NCI-H524 (cell line): Measurements from ENCODE around the gene KIAA0319L.
"Not testable (repeated sequence)": the region's sequence is repeated elsewhere in the genome, so short reads cannot be mapped to it uniquely, and the experiment has no call there.

Source experiments
- DNase-seq, 2 experiments: peaks; one replicate each; lab custom pipeline; 2025; lab: John Stamatoyannopoulos, UW

The KIAA0319L gene

DNA sequence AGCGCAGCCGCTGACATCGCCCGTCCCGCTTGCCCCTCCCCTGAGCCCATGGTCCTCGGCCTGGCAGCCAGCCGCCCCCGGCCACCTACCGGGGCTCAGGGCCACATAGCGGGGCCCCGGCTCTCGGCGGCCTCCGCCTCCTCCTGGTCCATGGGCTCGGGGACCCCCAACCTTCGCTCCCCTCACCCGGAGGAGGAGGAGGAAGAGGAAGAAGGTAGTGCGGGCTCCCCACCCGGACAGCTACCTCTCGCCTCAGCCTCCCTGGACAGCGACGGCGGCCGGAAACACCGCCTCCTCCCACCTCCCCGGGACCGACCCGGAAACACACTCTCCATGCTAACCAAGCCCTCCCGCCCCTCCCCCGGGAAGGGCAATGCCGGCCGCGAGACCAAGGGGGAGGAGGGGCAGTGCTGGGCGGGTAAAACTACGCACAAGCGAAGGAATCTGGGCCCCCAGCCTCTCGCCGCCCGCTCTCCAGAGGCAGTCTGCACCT, at the start of gene KIAA0319L:
KIAA0319L (minus strand) TSS at position 286 of the 493 bp plus-strand sequence. CDS start 2,912 bp downstream, outside the sequence.
- peak in 1 of 2 experiments; percentile 85 for DNase-seq

DNA sequence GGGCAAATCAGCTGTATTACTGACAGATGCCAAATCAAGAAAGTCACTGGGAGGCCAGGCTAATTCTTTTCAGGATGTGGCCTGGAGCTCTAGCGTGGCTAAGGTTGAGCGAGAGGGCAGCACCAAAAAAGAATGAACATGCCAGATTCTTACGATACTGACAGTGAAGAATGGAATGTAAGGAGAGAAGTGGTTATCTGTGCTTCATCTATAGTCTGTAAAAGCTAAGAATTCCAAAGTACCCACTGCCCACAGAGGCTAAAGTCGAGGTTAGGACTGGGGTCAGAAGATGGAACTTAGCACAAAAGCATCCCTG, 48.6 kb upstream of the KIAA0319L start:
- DNase-seq: no peak

DNA sequence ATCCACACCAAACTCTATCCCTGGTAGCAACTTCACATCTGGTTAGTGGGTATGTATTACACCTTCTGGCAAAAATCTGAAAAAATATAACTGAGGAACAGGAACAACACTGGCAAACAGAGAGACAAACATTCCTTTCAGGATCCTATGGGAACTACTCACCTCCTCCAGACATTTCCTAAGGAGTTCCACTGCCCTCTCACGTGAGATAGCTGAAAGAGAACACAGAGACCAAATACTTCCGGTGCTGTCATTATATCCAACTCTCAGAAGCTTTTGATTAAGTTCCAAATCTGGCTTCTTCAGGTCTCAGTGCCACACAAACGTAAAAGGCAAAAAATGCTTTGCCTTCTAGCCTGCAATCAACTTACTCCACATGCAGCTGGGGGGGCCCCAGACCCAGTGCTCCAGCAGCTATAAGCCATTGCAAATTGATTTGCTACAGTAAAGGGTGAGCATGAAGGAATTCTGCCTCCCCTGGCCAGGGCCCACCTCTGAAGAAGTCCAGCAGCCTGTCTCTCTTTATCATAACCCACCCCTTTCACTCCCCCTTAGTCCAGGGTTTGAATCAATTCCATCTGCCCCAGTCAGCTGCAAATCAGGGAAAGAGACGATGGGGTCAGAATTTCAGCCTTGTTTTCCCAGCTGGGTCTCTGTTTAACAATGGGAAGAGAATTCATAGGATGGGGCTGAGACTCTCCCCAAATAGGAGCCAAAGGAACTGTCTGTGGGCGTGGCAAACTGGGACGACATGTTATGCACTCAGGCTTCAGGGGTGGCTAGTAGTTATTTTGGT, 48.1 kb upstream of the KIAA0319L start:
- no peak for DNase-seq

DNA sequence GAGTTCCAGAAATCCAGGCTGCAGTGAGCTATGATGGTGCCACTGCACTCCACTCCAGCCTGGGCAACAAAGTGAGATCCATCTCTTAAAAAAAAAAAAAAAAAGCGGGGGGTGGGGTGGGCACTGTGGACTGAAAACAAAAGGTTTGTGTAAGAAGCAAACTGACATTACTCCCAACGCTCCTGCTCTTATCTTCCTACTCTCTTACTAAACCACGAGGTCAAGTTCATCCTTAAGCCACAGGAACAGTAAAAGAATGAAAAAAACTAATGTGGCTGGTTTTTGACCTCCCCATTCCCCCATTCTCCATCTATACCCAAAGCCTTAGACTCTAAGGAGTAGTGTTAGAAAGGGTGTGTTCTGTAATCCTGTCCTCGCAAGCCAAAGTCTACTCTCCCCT, 46.7 kb upstream of the KIAA0319L start:
- no peak for DNase-seq

DNA sequence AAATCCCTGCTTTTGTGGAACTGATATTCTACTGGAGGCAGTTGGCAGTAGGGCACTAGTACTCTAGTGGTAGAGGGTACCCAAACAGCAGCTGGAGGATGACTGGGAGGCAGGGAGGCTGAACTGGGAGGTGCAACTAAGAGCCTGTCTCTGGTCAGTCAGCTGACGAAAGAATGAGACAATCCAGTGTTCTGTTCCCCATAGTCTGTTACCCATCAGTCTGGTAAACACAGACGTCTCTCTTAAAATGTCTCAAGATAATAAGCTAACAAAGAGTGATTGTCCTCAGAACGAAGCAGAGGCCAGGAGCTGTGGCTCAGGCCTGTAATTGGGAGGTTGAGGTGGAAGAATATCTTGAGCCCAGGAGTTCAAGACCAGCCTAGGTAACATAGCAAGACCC, 46.3 kb upstream of the KIAA0319L start:
- DNase-seq: no peak

DNA sequence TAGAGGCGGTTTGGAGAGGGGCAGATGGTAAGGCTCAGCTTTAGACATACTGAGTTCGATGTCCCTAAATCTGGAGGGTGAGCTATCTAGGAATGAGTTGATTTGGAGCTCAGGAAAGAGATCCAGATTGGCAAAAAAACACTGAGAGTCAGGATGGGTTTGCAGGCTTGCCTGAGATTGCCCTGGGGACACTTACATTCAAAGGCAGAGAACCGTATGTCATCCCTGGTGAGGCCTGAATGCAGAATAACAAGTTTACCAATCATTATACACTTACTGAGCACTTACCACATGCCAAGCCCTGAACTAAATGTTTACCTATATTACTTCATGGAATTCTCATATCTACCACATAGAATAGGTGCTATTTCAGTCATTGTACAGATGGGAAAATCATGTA, 43.4 kb upstream of the KIAA0319L start:
- DNase-seq: no peak

DNA sequence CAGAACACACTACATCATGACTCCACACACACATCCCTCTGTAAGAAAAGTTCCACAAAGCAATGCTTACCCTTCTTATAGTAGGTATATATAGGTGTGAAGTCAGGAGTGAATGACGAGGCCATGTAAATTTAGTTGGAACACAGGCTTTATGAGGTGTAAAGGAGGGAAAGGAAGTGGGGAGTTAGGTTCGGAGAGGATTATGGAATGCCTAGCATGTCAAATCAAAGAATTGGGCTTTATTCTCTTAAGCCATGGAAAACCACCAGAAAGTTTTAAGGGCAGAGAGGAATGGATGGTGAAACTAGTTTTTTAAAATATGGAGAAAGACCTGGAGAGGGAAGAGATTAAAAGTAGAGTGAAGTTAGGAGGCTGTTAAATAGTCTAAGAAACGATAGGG, 42.2 kb upstream of the KIAA0319L start:
- DNase-seq: no peak

DNA sequence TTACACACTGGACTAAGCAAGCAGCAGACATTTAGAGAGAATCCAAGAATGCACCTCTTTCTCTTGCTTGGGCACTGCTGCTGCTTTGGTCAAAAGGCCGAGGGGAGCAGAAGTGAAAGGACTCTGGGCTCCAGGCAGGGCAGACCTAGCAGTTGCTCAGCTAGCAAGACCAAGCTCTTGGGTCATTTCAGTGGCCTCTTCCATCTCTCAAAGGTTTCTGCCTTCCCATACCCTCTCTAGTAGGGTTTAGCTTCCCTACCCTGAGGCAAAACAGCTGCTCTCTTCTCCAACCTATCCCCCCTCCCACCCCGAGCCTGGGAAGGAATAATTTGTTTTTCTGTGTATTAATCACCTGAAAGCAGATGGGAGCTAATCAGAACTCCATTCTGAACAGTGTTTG, 41.7 kb upstream of the KIAA0319L start:
- no peak for DNase-seq

DNA sequence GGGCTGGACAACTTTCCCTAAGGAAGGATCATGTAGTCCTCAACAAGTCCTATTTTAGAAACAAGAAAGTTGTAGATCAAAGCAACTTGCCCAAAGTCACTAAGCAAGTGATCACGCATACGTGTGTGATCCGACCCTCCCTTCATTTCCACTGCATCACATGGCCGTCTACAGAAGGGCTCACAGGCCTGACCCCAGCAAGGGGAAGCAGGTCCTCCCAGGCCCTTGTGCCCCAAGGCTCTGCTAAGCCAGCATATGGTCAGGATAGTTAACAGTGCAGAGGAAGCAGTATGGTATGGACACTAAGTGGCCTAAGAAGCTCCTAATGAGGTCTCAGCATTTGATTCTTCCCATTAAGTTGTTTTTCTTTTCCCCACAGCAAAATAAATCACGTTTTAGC, 40.7 kb upstream of the KIAA0319L start:
- DNase-seq: no peak

DNA sequence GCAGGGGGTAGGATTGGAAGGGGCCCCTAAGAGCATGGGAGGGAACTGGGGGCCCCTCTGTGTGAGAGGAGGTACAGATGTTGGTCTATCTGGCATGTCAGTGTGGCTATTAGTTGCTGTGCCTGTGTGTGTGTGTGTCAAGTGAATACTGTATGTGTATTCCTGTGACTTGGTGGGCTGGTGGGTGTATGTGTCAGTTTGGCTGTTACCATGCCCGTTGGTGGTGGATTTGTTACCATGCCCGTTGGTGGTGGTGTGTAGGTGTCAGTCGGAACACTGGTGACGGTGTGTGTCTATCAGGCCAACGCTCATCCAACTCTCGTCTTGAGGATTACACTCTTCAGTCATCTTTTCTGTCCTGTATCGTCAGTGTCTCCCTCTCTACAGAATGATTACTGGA, 38.5 kb upstream of the KIAA0319L start:
- DNase-seq: no peak

DNA sequence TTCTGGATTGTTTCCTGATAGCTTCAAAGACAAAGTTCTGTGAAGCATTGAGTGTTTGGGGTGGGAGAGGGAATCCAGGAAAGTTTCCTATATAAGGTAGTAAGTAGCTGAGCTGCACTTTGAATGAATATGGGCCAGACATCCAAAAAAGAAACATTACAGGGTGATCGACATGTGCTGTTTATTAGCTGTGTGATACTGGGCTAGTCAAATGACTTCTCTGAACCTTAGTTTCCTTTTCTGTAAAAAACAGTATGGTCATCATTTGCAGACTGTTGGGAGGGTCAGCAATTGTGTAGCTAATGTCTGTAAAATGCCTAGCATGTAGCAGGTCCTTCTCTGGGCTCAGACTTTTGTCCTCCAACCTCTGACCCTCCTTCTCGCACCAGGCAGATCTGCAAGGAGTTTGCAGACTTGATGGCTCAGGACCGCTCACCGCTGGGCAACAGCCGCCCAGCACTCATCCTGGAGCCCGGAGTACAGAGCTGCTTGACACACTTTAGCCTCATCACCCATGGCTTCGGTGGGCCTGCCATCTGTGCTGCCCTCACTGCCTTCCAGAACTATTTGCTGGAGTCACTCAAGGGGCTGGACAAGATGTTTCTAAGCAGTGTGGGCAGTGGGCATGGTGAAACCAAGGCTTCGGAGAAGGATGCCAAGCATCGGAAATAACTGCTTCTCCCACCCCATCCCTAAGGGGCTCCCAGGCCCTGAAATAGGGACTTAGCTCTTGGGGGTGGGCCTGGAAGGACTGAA, 37.0 kb upstream of the KIAA0319L start:
- DNase-seq: no peak

DNA sequence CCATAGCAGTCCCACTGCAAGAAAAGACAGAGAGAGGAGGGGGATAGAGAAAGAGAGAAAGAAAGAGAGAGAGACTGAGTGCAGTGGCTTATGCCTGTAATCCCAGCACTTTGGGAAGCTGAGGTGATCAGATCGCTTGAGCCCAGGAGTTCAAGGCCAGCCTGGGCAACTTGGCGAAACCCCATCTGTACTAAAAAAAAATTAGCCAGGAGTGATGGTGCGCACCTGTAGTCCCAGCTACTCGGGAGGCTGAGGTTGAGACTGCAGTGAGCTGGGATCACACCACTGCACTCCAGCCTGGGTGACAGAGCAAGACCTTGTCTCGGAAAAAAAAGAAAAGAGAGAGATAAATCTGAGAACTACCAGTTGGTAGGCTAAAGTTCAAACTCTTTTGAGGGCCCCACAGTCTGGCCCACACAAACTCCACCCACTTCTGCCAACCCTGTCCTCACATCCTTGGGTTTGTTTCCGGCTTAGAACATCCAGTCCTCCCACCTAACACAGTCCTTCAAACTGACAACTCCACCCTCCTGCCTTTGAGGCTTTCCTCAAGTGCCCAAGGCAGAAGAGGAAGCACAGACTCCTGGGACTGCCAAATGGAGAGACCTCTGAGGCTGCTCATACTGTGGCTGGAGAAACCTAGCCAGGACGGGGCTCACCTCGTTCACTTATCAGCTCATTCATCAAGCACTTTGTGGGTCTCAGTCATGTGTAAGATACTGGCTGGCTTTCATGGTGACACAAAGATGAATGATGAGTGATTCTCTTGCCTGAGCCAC, 36.0 kb upstream of the KIAA0319L start:
- no peak for DNase-seq

DNA sequence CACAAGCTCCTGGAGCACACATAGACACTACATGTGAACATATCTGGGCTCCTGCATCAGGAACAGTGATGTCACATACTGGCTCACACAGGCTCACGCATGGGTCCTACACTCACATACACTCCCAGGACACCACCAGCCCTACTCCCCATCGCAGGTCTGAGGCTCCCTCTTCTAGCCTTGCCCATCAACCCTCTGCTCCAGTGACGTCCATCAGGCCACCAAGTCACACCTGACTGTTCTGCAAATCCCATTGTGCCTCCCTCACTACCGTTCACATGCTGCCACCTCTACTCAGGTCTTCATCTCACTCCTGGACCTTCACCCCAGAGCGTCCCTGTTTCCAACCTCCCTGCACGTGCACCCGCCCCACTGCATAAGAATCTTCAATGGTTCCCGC, 34.0 kb upstream of the KIAA0319L start:
- DNase-seq: no peak

DNA sequence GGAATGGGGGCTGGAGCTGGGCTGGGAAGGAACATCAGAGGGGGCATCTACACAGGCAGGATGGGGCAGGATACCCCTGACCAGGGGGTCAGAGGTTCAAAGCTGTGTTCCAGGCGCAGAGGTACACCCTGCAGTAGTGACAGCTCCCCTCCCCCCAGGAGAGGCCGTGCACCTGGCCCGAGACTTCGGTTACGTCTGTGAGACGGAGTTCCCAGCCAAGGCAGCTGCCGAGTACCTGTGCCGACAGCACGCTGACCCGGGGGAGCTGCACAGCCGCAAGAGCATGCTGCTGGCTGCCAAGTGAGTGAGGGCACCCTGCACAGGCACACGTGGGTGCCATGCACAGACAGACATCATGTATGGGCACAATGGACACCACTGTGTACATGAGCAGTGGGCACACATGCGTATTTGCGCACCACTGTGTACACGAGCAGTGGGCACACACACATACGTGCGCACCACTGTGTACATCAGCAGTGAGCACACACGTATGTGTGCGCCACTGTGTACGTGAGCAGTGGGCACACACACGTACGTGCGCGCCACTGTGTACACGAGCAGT, 33.4 kb upstream of the KIAA0319L start:
- no peak for DNase-seq

DNA sequence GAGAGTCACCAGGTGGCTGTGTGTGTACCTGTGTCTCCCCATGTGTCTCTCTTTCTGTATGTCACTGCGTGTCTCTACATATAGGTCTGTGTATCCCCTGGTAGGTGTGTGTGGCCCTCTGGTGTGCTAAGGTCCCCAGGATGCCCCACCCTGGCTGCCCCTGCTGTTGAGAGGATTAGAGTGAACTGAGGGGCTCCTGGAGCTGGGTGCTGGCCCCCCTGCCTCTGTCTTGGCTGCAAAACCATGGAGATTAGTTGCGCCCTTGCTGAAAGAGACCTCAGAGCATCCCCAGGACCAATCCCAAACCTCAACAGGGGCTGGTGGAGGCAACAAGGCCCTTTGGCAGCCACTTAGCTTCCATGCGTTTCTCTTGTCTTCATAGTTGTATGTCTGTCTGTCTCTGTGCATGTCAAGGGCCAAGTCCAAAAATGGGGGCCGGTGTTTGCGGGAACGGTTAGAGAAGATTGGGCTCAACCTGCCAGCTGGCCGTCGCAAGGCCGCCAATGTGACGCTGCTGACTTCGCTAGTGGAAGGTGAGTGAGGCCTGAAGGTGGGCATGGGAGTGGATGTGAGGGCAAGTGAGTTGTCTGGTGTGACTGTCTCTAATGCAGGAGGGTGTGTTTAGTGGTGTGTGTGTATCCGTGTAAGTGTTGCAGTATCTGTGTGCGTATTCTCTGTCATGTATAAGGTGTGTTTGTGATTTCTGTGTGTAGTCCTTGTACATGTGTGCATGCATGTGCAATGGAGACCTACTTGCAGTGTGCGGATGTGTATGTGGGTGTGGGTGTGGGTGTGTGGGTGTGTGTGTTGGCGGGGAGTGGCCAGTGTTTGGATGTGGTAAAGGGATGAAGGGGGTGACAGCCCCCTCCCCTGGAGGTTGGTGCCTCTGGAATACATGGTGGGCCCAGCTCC, 32.6 kb upstream of the KIAA0319L start:
- no peak for DNase-seq

DNA sequence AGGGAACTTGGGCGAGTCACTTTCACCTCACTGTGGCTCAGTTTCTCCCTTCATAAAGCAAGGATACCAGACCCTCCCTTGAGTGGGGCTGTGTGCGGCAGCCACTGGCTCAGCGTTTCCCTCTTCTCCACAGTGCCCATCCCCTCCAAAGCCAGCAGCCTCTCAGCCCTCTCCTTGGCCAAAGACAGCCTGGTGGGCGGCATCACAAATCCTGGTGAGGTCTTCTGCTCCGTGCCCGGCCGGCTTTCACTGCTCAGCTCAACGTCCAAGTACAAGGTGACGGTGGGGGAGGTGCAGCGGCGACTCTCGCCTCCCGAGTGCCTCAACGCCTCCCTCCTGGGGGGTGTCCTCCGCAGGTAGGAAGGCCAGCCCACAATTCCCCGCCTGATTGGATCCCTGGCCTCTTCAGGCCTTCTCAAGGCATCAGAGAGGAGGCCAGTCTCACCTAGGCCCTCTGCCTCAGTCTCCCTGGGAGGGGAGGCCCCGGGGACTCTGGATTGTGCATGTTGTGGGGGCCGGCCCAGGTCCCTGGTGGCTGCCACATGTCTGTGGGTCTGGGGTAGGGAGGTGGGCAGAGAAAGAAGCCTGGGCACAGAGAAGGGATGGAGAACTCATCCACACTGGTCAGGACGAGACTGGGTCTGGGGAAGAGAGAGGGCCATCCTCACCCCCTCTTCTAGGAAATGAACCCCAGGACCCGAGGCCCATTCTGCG, 31.2 kb upstream of the KIAA0319L start:
- DNase-seq: no peak

DNA sequence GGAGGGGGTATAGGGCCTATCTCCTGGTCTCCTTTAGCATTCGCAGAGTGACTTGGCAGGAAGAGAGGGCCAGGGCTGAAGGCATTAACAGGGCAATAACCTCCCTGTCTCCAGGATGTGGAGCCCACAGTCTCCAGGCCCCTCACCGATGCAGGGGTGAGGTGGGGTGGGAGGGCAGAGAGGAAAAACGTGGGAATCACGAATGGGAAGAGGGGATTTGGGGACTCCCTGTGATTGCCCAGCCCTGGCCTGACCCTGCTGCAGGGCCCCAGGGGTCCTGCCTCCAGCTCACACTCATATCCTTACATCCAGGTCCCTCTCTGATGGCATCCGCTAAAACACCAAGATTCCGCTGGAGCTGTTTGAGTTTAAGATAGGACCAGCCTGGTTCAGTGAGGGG, 30.5 kb upstream of the KIAA0319L start:
- DNase-seq: no peak

DNA sequence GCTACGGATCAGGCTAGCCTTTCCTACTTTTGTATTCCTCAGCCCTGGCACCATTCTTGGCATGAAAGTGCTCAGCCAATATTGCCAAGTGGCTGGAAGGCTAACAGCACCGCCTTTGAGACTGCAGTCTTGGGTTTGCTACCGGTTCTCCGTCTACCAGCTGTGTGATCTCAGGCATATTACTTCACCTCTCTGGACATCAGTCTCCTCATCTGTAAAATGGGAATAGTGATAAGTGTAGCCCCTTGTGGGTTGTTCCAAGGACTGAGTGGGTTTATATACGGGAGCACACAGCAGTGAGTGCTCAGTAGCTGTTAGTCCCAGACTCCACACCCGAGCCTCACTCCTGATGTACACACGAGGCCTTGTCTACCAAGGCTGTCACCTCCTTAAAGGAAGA, 29.6 kb upstream of the KIAA0319L start:
- DNase-seq: no peak

DNA sequence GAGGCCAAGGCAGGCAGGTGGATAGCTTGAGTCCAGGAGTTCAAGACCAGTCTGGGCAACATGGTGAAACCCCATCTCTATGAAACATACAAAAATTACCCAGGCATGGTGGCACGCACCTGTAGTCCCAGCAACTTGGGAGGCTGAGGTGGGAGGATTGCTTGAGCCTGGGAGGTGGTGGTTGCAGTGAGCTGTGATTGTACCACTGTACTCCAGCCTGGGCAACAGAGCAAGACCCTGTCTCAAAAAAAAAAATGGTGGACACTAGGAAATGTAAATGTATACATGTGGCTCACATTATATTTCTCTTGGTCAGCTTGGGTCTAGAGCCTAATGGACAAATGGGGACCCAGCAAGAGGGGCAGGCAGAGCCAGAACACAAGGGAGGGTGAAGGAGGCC, 28.6 kb upstream of the KIAA0319L start:
- DNase-seq: not testable (repeated sequence)

DNA sequence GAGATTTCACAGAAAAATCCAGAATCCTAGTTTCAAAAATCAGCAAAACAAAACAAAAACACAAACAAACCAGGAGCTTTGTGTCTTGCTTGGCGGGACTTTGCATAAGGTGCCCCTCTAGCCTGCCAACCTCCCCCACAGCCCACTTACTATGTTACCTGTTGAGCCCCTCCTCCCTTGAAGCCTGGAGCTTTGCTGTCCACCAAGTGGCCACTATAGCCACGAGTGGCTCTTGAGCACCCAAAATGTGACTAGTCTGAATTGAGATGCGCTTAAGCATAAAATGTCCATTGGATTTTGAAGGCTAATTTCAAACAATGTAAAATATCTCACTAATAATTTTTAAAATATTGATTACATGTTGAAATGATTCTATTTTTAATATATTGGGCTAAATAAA, 28.1 kb upstream of the KIAA0319L start:
- no peak for DNase-seq

DNA sequence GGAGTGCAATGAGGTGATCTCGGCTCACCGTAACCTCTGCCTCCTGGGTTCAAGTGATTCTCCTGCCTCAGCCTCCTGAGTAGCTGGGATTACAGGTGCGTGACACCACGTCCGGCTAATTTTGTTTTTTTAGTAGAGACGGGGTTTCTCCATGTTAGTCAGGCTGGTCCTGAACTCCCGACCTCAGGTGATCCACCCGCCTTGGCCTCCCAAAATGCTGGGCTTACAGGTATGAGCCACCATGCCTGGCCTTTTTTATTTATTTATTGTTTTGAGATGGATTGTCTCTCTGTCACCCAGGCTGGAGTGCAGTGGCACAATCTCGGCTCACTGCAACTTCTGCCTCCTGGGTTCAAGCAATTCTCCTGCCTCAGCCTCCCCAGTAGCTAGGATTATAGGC, 24.4 kb upstream of the KIAA0319L start:
- DNase-seq: not testable (repeated sequence)
